ENCODE measurements around the gene OGG1. TPM values are rescaled to one million over a fixed set of nuclear protein-coding genes. Genes with fewer than 3 reads are reported as not detected.

Gene OGG1
- total and polyA plus RNA-seq, 9 of the 15 experiments (the other 6 are each of a cell fraction or from before 2014, with no cell fraction given) = 6.6 to 33.0 (median 24.4) TPM

GRCh38 chr3:9749645-9750555, at the start of gene OGG1 (continued):
- TF ChIP-seq ZBTB40 (IDR thresholded peaks at IDR 0.05) (peak; percentile 86), ZBTB40 (CRISPR knock-in tag; IDR thresholded peaks at IDR 0.05) (no peak), NR2C2 (CRISPR knock-in tag; IDR thresholded peaks at IDR 0.05) (0 out of 2 replicates have a peak, but pooled peaks have one; percentile 23), NR2C2 (tag; IDR thresholded peaks at IDR 0.05) (peak; percentile 87), BACH1 (tag; IDR thresholded peaks at IDR 0.05) (no peak), NONO (IDR thresholded peaks at IDR 0.05; ENCODE audit: low read depth in 2 of 2, low read length in 1 of 2) (no peak; a peak in 1 of 4 replicates), TAF7 (tag; IDR thresholded peaks at IDR 0.05) (no peak), CCAR2 (IDR thresholded peaks at IDR 0.05; ENCODE audit: low read depth, low read length) (no peak), PRDM10 (IDR thresholded peaks at IDR 0.05; ENCODE audit: partially characterized antibody) (peak; percentile 97), MTA2 (IDR thresholded peaks at IDR 0.05; ENCODE audit: low read depth) (no peak), SP2 (IDR thresholded peaks at IDR 0.05; ENCODE audit: extremely low read depth, low read depth, low read length, poor library complexity, severe bottlenecking) (peak; percentile 56)
- TF ChIP-seq, protein P1, sequence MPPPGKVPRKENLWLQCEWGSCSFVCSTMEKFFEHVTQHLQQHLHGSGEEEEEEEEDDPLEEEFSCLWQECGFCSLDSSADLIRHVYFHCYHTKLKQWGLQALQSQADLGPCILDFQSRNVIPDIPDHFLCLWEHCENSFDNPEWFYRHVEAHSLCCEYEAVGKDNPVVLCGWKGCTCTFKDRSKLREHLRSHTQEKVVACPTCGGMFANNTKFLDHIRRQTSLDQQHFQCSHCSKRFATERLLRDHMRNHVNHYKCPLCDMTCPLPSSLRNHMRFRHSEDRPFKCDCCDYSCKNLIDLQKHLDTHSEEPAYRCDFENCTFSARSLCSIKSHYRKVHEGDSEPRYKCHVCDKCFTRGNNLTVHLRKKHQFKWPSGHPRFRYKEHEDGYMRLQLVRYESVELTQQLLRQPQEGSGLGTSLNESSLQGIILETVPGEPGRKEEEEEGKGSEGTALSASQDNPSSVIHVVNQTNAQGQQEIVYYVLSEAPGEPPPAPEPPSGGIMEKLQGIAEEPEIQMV (tag; conservative IDR thresholded peaks at IDR 0.05; ENCODE audit: low read depth) = peak; percentile 93
